Measurements from ENCODE around the gene SERPINB10.

Gene SERPINB10
- 0 reads per million in 2 donors for total RNA-seq

GRCh38 chr18:63907664-63908063 lies at the start of gene SERPINB10:
TSS of gene SERPINB10 (plus strand) at chr18:63907958. CDS start at chr18:63915511, 7,553 bp downstream.
- no peak for DNase-seq

- DNase-seq = no peak
These were observed 49.3 kb upstream of the SERPINB10 start for GRCh38 chr18:63858456-63858855.

GRCh38 chr18:63859781-63860475 lies 47.8 kb upstream of the SERPINB10 start:
- DNase-seq = no peak

- DNase-seq = no peak
These were observed 47.2 kb upstream of the SERPINB10 start for GRCh38 chr18:63860531-63860930.

- DNase-seq = no peak
These were observed 40.2 kb upstream of the SERPINB10 start for GRCh38 chr18:63867368-63868125.

- no peak for DNase-seq
These were observed 39.2 kb upstream of the SERPINB10 start for GRCh38 chr18:63868546-63868945.

GRCh38 chr18:63869374-63869773 lies 38.4 kb upstream of the SERPINB10 start:
- DNase-seq = no peak

- DNase-seq = no peak
These were observed 37.9 kb upstream of the SERPINB10 start for GRCh38 chr18:63869851-63870250.

GRCh38 chr18:63871836-63872235 lies 35.9 kb upstream of the SERPINB10 start:
- DNase-seq = no peak

GRCh38 chr18:63872586-63872985 lies 35.2 kb upstream of the SERPINB10 start:
- DNase-seq = no peak

- no peak for DNase-seq
These were observed 29.4 kb upstream of the SERPINB10 start for GRCh38 chr18:63878343-63878742.

- DNase-seq = no peak
These were observed 28.8 kb upstream of the SERPINB10 start for GRCh38 chr18:63878925-63879324.

- DNase-seq = no peak
These were observed 28.0 kb upstream of the SERPINB10 start for GRCh38 chr18:63879709-63880108.

GRCh38 chr18:63881851-63882250 lies 25.9 kb upstream of the SERPINB10 start:
- DNase-seq = no peak

GRCh38 chr18:63882333-63883141 lies 25.2 kb upstream of the SERPINB10 start:
- no peak for DNase-seq

- no peak for DNase-seq
These were observed 24.1 kb upstream of the SERPINB10 start for GRCh38 chr18:63883617-63884016.

- no peak for DNase-seq
These were observed 20.3 kb upstream of the SERPINB10 start, which contains the start of gene SERPINB2 for GRCh38 chr18:63887424-63887823. TSS of gene SERPINB2 (plus strand) at chr18:63887705. CDS start at chr18:63891445, 3,740 bp downstream.

GRCh38 chr18:63888470-63889190 lies 19.1 kb upstream of the SERPINB10 start:
- DNase-seq = no peak

GRCh38 chr18:63889626-63890025 lies 18.1 kb upstream of the SERPINB10 start:
- DNase-seq = no peak

GRCh38 chr18:63890237-63890949 lies 17.4 kb upstream of the SERPINB10 start:
- no peak for DNase-seq

GRCh38 chr18:63890950-63891304 lies 16.8 kb upstream of the SERPINB10 start:
- DNase-seq = no peak

- no peak for DNase-seq
These were observed 15.2 kb upstream of the SERPINB10 start for GRCh38 chr18:63892566-63892965.
